ENCODE data around the gene CAMKMT.

DNA sequence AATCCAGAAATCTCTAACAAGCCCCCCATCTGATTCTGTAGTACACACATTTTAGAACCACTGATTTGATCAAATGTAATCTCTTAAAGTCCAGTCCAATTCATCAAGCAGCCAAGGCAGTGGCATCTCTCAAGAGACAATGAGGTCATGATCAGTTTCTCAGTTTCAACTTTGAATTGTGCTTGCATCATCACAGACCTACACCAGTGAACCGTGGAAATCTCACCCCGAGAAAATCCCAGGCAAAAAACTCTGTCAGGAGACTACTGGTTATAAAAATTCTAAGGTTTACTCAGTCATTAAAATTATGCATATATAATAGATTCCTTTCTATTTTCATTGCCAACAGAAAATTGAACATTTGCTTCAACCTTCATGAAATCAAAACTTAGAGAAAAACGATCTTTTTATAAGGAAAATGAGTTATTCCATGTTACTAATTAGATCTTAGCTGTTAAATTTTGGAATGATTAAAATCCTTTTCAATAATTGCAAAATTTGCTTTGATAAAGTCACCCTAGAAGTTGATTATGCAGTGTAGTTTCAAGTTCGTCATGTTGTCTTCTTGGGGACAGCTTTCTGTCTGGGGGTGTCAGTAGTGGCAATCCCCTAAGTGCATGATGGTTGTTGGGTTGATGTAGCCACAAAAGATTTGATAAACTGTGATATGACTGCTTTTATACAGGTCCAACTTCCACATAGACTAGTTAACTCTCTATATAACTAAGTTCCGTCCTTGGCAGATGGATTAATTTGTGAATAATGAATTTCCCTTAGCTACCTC lies 235.0 kb downstream of the CAMKMT start:
- TF ChIP-seq, protein P1, sequence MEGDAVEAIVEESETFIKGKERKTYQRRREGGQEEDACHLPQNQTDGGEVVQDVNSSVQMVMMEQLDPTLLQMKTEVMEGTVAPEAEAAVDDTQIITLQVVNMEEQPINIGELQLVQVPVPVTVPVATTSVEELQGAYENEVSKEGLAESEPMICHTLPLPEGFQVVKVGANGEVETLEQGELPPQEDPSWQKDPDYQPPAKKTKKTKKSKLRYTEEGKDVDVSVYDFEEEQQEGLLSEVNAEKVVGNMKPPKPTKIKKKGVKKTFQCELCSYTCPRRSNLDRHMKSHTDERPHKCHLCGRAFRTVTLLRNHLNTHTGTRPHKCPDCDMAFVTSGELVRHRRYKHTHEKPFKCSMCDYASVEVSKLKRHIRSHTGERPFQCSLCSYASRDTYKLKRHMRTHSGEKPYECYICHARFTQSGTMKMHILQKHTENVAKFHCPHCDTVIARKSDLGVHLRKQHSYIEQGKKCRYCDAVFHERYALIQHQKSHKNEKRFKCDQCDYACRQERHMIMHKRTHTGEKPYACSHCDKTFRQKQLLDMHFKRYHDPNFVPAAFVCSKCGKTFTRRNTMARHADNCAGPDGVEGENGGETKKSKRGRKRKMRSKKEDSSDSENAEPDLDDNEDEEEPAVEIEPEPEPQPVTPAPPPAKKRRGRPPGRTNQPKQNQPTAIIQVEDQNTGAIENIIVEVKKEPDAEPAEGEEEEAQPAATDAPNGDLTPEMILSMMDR (IDR thresholded peaks at IDR 0.05 in 4 of 5, conservative IDR thresholded peaks at IDR 0.05 in 1 of 5), result no peak
- TF ChIP-seq POLR2A (IDR thresholded peaks at IDR 0.05), result no peak

All from gastrocnemius medialis (tissue), 4 donors.